HG02852 (cell line): Measurements from ENCODE around the gene LIMS3.
A peak's percentile ranks its signal among the peaks of the same experiment; 100 is the strongest.
"Not testable (repeated sequence)": the region's sequence is repeated elsewhere in the genome, so short reads cannot be mapped to it uniquely, and the experiment has no call there.

Source experiments
- ATAC-seq: cut with Tn5 transposase; IDR thresholded peaks from one replicate; pipeline ENCODE4 v1.9.1; 2021; ENCODE audit warnings: mild to moderate bottlenecking, moderate library complexity; ENCODE audit not compliant: unreplicated experiment

LIMS3 gene, protein sequence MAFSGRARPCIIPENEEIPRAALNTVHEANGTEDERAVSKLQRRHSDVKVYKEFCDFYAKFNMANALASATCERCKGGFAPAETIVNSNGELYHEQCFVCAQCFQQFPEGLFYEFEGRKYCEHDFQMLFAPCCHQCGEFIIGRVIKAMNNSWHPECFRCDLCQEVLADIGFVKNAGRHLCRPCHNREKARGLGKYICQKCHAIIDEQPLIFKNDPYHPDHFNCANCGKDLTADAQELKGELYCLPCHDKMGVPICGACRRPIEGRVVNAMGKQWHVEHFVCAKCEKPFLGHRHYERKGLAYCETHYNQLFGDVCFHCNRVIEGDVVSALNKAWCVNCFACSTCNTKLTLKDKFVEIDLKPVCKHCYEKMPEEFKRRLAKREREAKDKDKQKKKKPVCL

DNA sequence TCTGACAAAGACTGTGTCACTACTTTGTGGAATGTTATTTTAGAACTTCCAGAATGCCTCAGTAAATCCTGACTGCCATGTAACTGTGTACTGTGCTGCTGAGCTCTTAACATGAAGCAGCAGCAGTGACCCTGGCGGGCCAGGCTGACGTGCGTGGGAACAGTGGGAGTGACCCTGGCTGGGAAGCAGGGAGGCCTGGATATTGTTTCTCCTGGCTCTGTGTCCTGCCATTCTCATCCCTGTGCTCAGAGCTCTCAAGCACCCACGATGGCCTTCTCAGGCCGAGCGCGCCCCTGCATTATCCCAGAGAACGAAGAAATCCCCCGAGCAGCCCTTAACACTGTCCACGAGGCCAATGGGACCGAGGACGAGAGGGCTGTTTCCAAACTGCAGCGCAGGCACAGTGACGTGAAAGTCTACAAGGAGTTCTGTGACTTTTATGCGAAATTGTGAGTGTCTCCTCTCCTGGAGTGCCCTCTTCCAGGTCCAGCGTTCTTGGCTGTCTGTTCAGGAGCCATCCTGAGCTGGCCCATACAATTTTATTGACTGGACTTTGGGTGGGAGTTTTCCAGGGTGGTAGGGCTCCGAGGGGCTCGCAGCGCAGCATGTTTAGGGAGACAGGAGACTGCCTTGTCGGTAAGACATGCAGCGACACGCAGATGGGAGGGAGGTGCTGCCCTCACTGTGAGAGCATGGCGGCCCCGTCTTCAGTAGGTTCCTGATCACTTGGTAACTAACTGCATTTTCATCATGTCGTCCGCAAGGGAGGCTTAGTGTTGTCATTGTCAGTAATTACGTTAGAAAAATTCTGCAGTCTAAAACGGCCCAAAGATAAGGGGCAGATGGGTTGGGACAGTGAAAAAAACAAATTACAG, at the start of gene LIMS3:
Gene LIMS3 (plus strand): TSS at position 227 of the 875 bp plus-strand sequence. CDS start 41 bp downstream, at position 268.
- ATAC-seq, result not testable (repeated sequence)

DNA sequence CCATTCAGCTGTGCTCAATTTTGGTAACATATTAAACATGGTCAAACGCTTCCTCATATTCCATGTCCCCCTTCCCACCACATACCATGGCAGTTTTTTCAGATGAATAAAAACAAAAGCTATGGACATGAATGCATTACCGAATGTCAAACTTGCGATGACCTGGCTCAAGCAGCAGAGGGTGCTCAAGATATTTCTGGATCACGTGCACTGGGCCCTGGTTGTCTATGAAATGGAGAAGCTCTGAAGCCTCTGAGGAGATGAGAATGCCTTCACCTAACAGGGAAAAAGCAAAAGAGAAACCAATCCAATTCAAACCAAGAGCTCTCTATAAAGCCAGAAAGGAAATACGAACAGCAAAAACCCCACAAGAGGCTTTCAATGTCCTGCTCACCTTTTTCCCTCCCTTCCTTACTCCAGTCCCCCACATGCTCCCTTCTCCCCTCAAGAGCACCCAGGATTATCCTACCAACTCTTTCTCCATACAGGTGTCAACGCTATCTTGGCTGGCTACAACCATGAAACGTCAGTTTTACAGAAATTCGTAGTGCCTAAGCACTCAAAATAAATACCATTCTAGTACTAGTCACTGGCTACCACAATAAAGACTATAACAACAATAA, 27.2 kb upstream of the LIMS3 start:
- peak; percentile 86 for ATAC-seq

DNA sequence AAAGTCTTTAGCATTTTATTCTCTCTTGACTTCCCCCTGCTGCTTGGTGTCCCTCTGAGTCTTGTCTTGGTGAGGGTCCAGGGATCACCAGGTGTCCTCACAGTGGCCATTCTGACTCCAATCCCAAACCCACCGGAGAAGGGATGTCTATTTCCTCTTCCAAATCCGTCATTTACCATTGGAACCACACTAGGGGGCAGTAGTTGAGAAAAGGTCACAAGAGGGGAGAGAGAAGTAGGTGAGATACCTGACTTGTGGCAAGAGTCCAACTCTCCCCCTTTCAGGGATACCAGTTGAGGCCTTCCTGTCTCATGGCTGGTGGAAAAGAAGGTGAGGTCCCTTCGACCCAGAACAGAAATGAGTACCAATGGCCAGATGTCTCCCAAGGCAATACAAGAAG, 21.9 kb upstream of the LIMS3 start:
- ATAC-seq, result not testable (repeated sequence)

DNA sequence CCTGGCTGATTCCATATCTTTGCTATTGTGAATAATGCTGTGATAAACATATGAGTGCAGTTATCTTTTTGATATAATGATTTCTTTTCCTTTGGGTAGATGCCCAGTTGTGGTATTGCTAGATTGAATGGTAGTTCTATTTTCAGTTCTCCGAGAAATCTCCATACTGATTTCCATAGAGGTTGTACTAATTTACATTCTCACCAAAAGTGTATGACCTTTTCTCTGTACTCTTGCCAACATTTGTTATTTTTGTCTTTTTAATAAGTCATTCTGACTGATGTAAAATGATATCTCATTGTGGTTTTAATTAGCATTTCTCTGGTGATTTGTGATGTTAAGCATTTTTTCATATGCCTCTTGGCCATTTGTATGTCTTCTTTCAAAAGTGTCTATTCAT, 16.4 kb upstream of the LIMS3 start:
- ATAC-seq, result not testable (repeated sequence)

DNA sequence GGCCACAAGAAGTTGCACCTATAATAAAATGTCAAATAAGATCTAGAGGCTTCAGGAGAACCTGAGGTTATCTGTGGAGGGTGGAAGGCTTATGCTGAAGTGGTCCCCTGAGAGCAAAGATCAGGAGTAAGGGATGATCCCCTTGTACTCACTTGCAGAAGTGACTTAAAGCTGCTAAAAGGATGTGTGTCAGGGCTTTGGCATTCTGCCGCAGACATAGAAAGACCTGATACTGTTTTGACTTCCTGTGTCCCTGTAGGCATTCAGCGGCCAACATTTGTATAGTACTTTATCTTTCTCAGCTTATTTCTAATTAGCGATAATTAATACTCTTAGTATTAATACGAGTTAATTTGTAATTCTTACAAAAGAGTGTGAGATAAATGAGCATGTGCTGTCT, 10.1 kb upstream of the LIMS3 start:
- not testable (repeated sequence) for ATAC-seq

DNA sequence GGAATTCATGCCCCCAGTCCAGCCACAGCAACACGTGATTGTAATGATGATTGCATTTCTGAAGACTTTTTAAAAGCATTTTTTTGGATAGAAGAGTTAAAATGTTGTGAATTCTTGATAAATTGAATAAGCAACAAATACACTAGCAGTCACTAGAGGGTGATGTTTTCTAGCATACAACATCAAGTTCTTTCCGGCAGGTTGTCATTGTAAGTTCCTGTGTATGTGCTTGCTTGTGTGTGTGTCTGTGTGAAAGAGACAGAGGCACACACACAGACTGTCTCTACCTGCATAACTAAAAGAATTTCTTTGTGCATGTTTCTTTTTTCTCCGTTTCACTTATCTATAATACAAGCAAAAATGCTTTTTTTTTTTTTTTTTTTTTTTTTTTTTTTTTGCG, 8.6 kb upstream of the LIMS3 start:
- peak; percentile 45 for ATAC-seq

DNA sequence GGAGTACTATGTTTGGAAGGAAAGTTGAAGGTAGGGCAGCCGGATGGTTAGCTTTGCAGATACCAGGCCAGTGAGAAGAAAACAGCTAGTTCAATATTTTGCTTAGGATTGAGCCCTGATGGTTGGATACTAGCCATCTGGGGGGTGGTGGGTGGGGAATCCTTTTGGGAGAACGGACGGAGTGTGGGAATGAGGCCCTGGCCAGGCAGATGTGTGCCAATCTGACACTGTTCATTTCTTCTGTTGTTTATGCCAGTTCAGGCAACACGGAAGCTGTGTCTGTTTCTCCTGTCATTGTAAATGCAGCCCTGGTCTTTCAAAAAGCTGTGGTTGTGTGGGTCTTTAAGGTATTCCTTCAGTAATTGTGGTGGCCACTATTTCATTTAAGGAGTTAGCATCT, 7.5 kb upstream of the LIMS3 start:
- ATAC-seq, result not testable (repeated sequence)

DNA sequence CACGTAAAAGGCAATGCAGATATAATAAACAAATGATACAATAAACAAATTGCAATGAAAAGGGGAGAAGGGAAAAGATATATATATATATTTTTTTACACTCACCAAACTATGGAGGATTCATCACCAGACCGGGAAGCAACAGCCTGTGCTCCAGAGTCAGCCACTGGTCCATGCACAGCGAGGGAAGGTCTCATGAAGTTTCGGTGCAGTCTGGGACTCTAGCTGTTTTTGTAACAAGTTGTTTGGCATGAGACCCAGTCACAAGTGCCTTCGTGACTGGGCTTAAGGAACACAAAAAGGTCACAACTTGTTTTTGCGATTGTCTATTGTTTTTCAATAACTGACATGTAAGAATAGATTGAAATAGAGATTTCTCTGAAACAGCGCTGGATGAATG, 4.8 kb upstream of the LIMS3 start:
- ATAC-seq, result not testable (repeated sequence)

DNA sequence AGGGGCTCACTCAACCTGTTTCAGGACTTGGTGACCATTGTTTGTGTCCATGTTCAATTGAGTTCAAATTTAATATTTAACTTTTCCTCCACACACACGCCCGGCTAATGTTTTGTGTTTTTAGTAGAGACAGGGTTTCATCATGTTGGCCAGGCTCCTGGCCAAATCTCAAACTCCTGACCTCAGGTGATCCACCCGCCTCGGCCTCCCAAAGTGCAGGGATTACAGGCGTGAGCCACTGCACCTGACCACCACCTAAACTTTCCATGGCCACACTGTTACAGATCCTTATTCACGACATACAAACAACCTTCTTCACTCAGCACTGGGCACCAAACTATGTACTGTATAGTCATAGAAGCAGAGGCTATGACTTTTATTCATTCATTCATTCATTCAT, 4.3 kb upstream of the LIMS3 start:
- ATAC-seq, result not testable (repeated sequence)

DNA sequence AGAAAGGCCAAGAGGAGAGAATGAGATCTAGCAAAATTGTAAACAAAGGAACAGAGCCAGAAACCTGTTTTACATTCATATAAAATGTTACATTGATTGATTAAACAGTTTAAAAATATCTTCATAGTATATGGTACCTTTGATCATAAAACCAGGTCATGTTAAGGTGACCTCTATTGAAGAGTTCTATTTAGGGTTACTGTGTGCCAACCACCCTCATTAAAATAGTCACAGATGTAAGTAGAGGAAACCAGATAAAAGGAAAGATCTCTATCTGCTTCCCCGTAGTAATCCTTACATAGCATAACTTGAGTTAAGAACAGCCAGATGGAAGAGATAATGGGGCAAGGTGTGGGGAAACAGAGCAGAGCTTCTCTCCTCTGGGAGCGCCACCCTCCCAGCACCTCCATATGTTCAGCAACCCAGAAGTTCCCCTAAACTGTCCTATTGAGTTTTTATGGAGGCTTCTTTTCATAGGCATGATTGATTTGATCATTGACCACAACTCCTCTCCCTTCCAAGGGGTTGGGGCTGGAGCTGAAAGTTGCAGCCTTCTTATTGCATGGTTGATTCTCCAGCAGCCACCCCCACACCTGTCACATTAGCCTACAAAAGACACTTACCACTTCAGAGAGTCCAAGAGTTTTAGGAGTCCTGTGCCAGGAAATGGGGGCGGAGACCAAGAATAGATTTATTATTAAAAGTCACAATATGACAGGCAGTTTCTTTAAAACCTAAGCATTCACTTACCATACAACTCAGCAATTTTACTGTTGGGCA, 3.2 kb upstream of the LIMS3 start:
- ATAC-seq, result not testable (repeated sequence)

DNA sequence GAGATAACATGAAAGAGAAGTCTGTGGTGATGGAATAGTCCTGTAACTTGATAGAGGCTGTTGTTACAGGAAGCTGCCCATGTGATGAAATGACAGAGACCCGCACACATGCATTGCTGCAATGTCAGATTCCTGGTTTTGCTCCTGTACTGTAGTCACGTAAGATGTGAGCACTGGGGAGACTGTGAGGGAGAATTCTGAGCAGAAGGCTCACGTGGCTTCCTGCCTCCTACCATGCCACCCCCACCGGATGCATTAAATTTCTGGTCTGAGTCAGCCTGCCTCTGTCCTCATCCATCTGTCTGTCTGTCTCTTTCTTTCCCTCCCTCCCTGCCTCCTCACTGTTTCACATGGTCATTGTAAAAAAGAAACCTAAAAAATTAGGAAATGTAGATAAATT, 2.3 kb upstream of the LIMS3 start:
- peak; percentile 97 for ATAC-seq

DNA sequence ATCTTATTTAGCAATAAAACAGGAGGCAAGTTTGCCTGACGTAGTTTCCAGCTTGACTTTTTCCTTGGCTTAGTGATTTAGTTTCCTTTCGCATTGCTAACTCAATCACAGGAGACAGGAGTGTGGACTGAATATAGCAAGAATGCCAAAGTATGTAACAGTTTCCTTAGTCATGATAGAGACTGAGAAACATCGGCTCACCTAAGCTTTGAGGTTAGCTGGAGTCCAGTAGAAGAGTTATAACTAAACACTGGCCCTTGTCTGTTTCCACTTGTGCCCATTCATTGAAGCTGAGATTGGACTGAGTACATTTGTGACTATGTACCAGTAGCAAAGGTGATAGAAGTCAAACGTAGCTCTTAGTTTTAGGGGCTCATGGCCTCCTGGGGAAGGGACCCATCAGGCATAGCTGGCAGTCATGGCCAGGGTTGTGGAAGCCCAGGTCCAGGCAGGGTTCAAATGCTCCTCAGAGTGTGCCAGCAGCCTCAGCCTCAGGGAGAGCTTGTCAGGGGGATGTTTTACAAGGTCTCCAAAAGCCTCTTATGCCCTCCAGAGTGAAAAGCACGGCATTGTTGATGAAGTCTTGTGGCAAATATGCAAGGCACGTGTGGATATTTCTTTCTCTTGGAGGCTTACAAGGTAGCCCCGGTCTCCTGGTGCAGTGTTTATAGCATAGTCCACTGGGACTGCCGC, 573 bp upstream of the LIMS3 start:
- ATAC-seq, result not testable (repeated sequence)

DNA sequence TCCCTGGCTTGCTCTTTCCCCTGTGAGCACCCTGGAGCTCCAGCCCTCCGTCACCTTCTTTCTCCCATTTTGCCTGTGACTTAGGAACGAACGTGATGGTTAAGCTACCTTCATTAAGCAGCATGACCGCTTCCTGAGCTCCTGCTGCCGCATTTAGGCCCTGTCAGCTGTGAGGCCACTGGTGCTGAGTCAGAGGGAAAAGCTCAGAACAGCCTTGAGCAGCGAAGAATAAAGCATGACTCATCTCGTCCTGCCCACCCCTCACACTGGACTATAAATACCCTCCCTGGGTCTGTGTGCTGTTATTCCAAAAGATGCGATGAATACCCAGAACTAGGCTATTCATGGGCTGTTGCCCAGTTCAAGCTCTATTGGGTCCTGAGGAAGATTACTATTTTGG, 7.3 kb downstream of the LIMS3 start:
- peak; percentile 96 for ATAC-seq

DNA sequence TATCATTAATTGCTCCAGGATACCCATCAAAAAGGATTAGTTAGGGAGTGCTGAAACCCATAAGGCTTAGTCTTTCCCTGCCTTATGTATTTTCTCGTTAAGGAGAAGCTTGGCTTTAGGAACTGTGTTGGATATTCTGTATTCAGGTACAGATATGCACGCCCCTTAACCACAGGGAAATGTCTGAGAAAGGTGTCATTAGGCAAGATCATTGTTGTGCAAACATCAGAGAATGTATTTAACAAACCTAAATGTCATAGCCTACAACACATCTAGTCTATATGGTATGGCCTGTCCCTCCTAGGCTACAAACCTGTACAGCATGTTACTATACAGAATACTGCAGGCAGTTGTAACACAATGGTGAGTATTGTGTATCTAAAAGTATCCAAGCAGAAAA, 10.1 kb downstream of the LIMS3 start:
- not testable (repeated sequence) for ATAC-seq

DNA sequence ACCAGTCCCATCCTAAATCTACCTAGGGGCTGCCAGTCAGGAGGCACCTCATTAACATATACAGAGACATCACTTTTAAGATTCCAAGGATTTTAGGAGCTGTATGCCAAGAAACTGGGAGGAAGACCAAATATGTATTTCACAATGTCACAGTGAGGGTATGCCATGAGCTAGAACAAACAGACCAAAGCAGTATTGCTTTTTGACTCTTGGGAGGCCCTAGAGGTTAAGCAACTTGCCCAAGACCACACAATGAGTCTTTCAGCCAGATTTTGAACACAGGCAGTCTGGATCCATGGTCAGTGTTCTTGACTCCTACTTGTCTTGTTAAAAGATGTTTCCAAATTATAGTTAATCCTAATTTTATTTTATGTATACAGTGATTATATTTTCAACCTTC, 12.3 kb downstream of the LIMS3 start:
- not testable (repeated sequence) for ATAC-seq

DNA sequence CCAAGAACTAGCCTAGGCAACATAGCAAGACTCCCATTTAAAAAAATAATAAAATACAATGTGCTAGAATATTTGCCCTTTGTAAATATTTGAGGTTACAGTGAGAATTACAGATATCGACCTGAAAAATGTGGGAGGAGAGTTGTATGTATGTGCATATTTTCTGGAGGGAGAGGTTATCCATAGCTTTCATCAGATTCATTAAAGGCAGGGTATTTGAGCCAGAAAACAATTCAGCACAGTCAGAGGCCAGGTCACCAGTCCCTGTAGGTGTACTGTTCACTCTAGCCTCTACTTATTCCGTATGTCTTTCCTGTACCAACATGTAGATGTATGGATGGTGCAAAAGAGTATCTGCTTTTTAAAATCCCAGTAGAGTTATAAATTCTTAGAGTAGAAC, 15.4 kb downstream of the LIMS3 start:
- not testable (repeated sequence) for ATAC-seq

DNA sequence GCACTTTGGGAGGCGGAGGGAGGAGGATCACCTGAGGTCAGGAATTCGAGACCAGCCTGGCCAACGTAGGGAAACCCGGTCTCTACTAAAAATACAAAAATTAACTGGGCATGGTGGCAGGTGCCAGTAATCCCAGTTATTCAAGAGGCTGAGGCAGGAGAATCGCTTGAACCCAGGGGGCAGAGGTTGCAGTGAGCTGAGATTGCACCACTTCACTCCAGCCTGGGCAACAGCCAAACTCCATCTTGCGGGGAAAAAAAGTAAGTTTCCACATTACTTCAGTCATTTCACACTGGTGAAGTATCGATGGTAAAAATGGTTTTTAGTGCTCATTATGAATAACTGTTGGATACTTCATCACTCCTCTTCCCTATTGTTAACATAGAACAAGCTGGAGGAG, 16.1 kb downstream of the LIMS3 start:
- ATAC-seq, result not testable (repeated sequence)

DNA sequence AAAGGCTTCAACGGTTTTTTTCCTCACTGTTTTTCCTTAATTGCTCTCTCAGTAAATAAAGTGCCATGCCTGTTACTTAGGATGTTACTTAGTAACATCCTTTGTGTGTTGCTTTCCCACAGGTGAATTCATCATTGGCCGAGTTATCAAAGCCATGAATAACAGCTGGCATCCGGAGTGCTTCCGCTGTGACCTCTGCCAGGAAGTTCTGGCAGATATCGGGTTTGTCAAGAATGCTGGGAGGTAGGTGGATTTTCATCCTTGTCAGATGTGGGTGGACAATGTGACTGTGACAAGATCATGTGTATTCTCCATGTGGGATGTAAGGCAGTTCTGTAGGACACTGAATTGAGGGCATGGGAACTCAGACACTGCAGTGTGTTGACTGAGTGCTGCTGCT, 17.3 kb downstream of the LIMS3 start:
- not testable (repeated sequence) for ATAC-seq

DNA sequence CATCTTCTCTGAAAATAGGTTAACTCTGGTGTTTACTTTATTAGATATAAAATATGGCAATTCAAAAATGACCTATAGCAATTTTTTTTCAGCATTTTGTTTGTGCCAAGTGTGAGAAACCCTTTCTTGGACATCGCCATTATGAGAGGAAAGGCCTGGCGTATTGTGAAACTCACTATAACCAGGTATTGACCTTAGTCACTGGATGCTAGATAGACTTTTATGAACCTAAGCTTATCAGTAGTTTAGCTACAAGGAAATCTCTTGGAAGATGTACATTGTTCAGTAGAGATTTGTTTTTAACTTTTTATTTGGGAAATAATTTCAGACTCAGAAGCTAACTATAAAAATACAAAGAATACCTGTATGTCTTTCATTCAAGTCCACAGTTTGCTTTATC, 21.7 kb downstream of the LIMS3 start:
- not testable (repeated sequence) for ATAC-seq
